ENCODE results near the gene TMEM14B. TPM values are rescaled to one million over a fixed set of nuclear protein-coding genes. Genes with fewer than 3 reads are reported as not detected.
A peak's percentile ranks its signal among the peaks of the same experiment; 100 is the strongest.
"Not testable (repeated sequence)": the region's sequence is repeated elsewhere in the genome, so short reads cannot be mapped to it uniquely, and the experiment has no call there.

Gene TMEM14B
- total RNA-seq, 1 experiment from 2014 or later, result 90.7 TPM

DNA sequence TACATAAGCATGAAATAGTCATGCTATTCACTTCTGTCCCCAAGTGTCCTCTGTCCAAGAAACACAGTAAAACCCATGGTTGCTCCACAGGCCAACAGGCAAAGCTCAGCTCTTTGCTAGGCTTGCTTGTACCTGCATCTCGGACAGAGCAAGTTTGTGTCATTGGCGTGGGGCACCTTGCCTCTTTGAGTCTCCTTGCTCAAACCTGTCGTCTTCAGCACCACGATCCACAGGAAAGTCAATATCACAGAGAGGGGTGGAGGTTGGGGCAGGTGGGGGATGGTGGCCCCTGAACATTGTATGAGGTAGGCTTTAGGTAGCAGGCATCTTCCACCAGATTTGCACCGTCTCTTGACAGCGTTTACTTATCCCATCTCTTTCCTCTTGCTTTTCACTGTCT lies 4.1 kb upstream of the TMEM14B start:
- TF ChIP-seq EZH2 (IDR thresholded peaks at IDR 0.05; ENCODE audit: borderline replicate concordance, low read depth, low read length, poor library complexity, severe bottlenecking) (no peak), CTCF (conservative IDR thresholded peaks at IDR 0.05; ENCODE audit: low read depth, low read length) (no peak)
- no TSS peak for BruUV-seq (replicated peaks)
- Histone ChIP-seq H3K4me3 (ENCODE audit: low read depth, low read length, poor library complexity, severe bottlenecking) (no peak overlapping the region), H3K27ac (ENCODE audit: low read depth, low read length, poor library complexity, severe bottlenecking) (no peak overlapping the region), H3K4me1 (ENCODE audit: insufficient read depth, low read length, poor library complexity, severe bottlenecking) (no peaks in the 10 kb centered on the region), H3K27me3 (replicated peaks; ENCODE audit: insufficient read depth, low read depth, low read length, poor library complexity) (no peaks in the 10 kb centered on the region), H3K36me3 (ENCODE audit: insufficient read depth, low read length, poor library complexity, severe bottlenecking) (no peaks in the 10 kb centered on the region), H3K9me3 (ENCODE audit: low read depth, low read length, poor library complexity, severe bottlenecking) (no peaks in the 10 kb centered on the region)
- ChIA-PET CTCF (no interaction called here), POLR2A (ENCODE audit: low non-redundant PET) (no interaction called here)
- intact Hi-C loops (cut with micrococcal nuclease; ENCODE audit: unreplicated experiment), result no loop called here
- no peak for DNase-seq (ENCODE audit: low spot score)

- Histone ChIP-seq H3K4me3 (ENCODE audit: low read depth, low read length, poor library complexity, severe bottlenecking) (no peak overlapping the region), H3K27ac (ENCODE audit: low read depth, low read length, poor library complexity, severe bottlenecking) (no peak overlapping the region), H3K4me1 (ENCODE audit: insufficient read depth, low read length, poor library complexity, severe bottlenecking) (peaks cover 8% of the 10 kb centered on the region), H3K36me3 (ENCODE audit: insufficient read depth, low read length, poor library complexity, severe bottlenecking) (no peaks in the 10 kb centered on the region), H3K9me3 (ENCODE audit: low read depth, low read length, poor library complexity, severe bottlenecking) (no peaks in the 10 kb centered on the region), H3K27me3 (replicated peaks; ENCODE audit: insufficient read depth, low read depth, low read length, poor library complexity) (no peaks in the 10 kb centered on the region)
- ChIA-PET POLR2A (ENCODE audit: low non-redundant PET) (no interaction called here), CTCF (no interaction called here)
- TF ChIP-seq CTCF (conservative IDR thresholded peaks at IDR 0.05; ENCODE audit: low read depth, low read length), result no peak
- no peak for TF ChIP-seq EZH2 (IDR thresholded peaks at IDR 0.05; ENCODE audit: borderline replicate concordance, low read depth, low read length, poor library complexity, severe bottlenecking)
- no peak for DNase-seq (ENCODE audit: low spot score)
- intact Hi-C loops (cut with micrococcal nuclease; ENCODE audit: unreplicated experiment), result no loop called here
- BruUV-seq (replicated peaks), result no TSS peak
These were observed 2.5 kb upstream of the TMEM14B start for GRCh38 chr6:10745116-10745515.

DNA sequence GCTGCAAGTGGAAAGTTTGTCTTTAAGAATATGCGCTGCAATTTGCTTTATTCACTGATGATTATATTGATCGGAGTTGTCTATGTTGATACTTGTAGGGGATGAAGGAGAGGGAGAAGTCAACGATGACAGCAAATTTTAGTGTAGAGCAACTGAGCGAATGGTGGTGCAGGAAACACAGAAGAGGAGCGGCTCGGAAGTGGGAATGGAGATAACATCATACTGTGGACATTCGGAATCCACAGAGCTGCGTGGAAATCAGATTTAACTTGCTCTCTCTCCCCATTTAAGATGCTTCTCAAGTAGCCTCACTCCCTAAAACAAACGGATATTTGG lies 722 bp upstream of the TMEM14B start:
- POLR2A ChIA-PET (ENCODE audit: low non-redundant PET), result no interaction called here
- DNase-seq (ENCODE audit: low spot score), result no peak
- H3K36me3 ChIP-seq (ENCODE audit: insufficient read depth, low read length, poor library complexity, severe bottlenecking), result peaks cover 12% of the 10 kb centered on the region
- H3K27me3 ChIP-seq (replicated peaks; ENCODE audit: insufficient read depth, low read depth, low read length, poor library complexity), result no peaks in the 10 kb centered on the region
- BruUV-seq (replicated peaks), result TSS peak; percentile 70
- CTCF ChIA-PET, result no interaction called here
- H3K4me1 ChIP-seq (ENCODE audit: insufficient read depth, low read length, poor library complexity, severe bottlenecking), result peaks cover 8% of the 10 kb centered on the region
- H3K9me3 ChIP-seq (ENCODE audit: low read depth, low read length, poor library complexity, severe bottlenecking), result no peaks in the 10 kb centered on the region
- no peak for TF ChIP-seq EZH2 (IDR thresholded peaks at IDR 0.05; ENCODE audit: borderline replicate concordance, low read depth, low read length, poor library complexity, severe bottlenecking)
- H3K27ac ChIP-seq (ENCODE audit: low read depth, low read length, poor library complexity, severe bottlenecking), result peak overlapping the region; percentile 91
- H3K4me3 ChIP-seq (ENCODE audit: low read depth, low read length, poor library complexity, severe bottlenecking), result peak overlapping the region; percentile 89
- intact Hi-C loops (cut with micrococcal nuclease; ENCODE audit: unreplicated experiment), result loop anchor here (2.0 kb wide), 1 partner anchor 24 kb away; the partner anchor contains the start of gene TMEM14C

DNA sequence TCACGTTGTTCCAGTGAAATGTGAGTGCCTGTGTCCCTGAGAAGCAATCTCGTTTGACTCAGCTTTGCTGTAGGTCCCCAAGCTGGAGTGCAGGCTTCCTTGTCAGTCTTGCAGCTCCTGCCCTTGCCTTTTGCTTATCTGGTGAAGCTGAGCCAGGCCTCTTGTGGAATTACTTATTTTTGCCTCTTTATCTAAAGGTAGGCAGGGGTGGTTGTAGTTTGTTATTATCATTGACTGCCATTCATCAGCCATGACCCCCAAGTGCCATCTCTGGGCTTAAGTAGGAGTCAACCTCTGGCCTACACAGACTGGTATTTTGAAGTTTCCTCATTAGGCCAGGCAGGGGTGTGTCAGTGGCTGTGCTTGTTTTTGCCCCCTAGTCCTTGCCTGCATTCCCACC lies 2.1 kb downstream of the TMEM14B start:
- Histone ChIP-seq H3K27me3 (replicated peaks; ENCODE audit: insufficient read depth, low read depth, low read length, poor library complexity) (no peaks in the 10 kb centered on the region), H3K9me3 (ENCODE audit: low read depth, low read length, poor library complexity, severe bottlenecking) (no peaks in the 10 kb centered on the region), H3K36me3 (ENCODE audit: insufficient read depth, low read length, poor library complexity, severe bottlenecking) (peaks cover 22% of the 10 kb centered on the region), H3K27ac (ENCODE audit: low read depth, low read length, poor library complexity, severe bottlenecking) (no peak overlapping the region), H3K4me1 (ENCODE audit: insufficient read depth, low read length, poor library complexity, severe bottlenecking) (peaks cover 8% of the 10 kb centered on the region), H3K4me3 (ENCODE audit: low read depth, low read length, poor library complexity, severe bottlenecking) (no peak overlapping the region)
- CTCF ChIA-PET, result no interaction called here
- no TSS peak for BruUV-seq (replicated peaks)
- TF ChIP-seq CTCF (conservative IDR thresholded peaks at IDR 0.05; ENCODE audit: low read depth, low read length) (no peak), EZH2 (IDR thresholded peaks at IDR 0.05; ENCODE audit: borderline replicate concordance, low read depth, low read length, poor library complexity, severe bottlenecking) (no peak)
- no peak for DNase-seq (ENCODE audit: low spot score)
- intact Hi-C loops (cut with micrococcal nuclease; ENCODE audit: unreplicated experiment), result no loop called here
- POLR2A ChIA-PET (ENCODE audit: low non-redundant PET), result no interaction called here

DNA sequence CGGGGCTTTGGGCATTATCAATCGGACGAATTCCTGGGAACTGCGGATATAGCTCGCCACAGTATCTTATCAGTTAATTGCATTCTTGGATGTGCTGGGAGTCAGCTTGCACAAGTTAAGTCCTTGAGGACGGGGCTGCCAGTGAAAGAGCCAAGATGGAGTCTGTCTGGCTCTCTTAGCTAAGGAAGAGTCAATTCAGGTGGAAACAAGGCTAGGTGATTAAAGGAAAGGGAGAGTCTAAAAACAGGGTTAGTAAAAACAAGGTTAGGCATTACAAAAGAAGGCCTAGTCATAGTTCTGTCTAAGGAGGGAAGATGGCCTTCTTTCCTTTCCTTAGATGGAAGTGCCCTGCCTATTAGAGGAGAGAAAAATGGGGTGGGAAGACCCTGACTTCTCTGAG lies 3.0 kb downstream of the TMEM14B start:
- BruUV-seq (replicated peaks); H3K9me3 ChIP-seq (ENCODE audit: low read depth, low read length, poor library complexity, severe bottlenecking); H3K27ac ChIP-seq (ENCODE audit: low read depth, low read length, poor library complexity, severe bottlenecking); CTCF ChIA-PET; intact Hi-C loops (cut with micrococcal nuclease; ENCODE audit: unreplicated experiment); POLR2A ChIA-PET (ENCODE audit: low non-redundant PET); H3K27me3 ChIP-seq (replicated peaks; ENCODE audit: insufficient read depth, low read depth, low read length, poor library complexity); H3K4me3 ChIP-seq (ENCODE audit: low read depth, low read length, poor library complexity, severe bottlenecking); H3K4me1 ChIP-seq (ENCODE audit: insufficient read depth, low read length, poor library complexity, severe bottlenecking); DNase-seq (ENCODE audit: low spot score): not testable (repeated sequence)
- H3K36me3 ChIP-seq (ENCODE audit: insufficient read depth, low read length, poor library complexity, severe bottlenecking), result peaks cover 30% of the 10 kb centered on the region
